GM19463 (cell line): ENCODE measurements around the gene ATN1.
A peak's percentile ranks its signal among the peaks of the same experiment; 100 is the strongest.
"Not testable (repeated sequence)": the region's sequence is repeated elsewhere in the genome, so short reads cannot be mapped to it uniquely, and the experiment has no call there.

Experiments used
- ATAC-seq: cut with Tn5 transposase; IDR thresholded peaks from one replicate; pipeline ENCODE4 v1.9.1; 2021; ENCODE audit warnings: mild to moderate bottlenecking, moderate library complexity; ENCODE audit not compliant: unreplicated experiment

Gene ATN1

GRCh38 chr12:6904280-6905276 is 23.2 kb upstream of the ATN1 start, which contains the start of gene LRRC23:
TSS of gene LRRC23 (plus strand) at chr12:6904822. CDS start at chr12:6905634, 812 bp downstream.
- ATAC-seq, result peak; percentile 96

GRCh38 chr12:6905414-6906040 is 22.2 kb upstream of the ATN1 start:
- no peak for ATAC-seq

GRCh38 chr12:6908141-6908540 is 19.6 kb upstream of the ATN1 start:
- ATAC-seq, result not testable (repeated sequence)

GRCh38 chr12:6909421-6910145 is 18.2 kb upstream of the ATN1 start:
- ATAC-seq, result no peak

GRCh38 chr12:6912164-6912935 is 15.4 kb upstream of the ATN1 start:
- no peak for ATAC-seq

GRCh38 chr12:6914246-6914946 is 13.4 kb upstream of the ATN1 start, which contains the start of gene ENO2:
TSS of gene ENO2 (plus strand) at chr12:6914580. CDS start at chr12:6915833, 1,253 bp downstream.
- ATAC-seq, result peak; percentile 83

GRCh38 chr12:6914947-6915788 is 12.6 kb upstream of the ATN1 start:
- ATAC-seq, result no peak

- ATAC-seq, result no peak
These were observed 11.9 kb upstream of the ATN1 start for GRCh38 chr12:6915789-6916285.

- ATAC-seq, result no peak
These were observed 11.1 kb upstream of the ATN1 start for GRCh38 chr12:6916426-6917200.

- ATAC-seq, result no peak
These were observed 10.1 kb upstream of the ATN1 start for GRCh38 chr12:6917491-6918231.

- no peak for ATAC-seq
These were observed 8.2 kb upstream of the ATN1 start for GRCh38 chr12:6919588-6919987.

GRCh38 chr12:6921539-6921938 is 6.2 kb upstream of the ATN1 start:
- ATAC-seq, result no peak

GRCh38 chr12:6921996-6922946 is 5.5 kb upstream of the ATN1 start:
- ATAC-seq, result no peak

GRCh38 chr12:6923003-6923732 is 4.6 kb upstream of the ATN1 start:
- no peak for ATAC-seq

GRCh38 chr12:6923851-6924250 is 3.9 kb upstream of the ATN1 start:
- ATAC-seq, result no peak

GRCh38 chr12:6925239-6925539 is 2.6 kb upstream of the ATN1 start:
- no peak for ATAC-seq
